ENCODE measurements around the gene SIRT7.

Gene SIRT7

GRCh38 chr17:81917565-81918332 lies at the start of gene SIRT7:
Gene SIRT7, minus strand, starts transcription at chr17:81918176. Its CDS starts 45 bp downstream, at chr17:81918131.
- DNase-seq, result peak; percentile 73

GRCh38 chr17:81967244-81967532 lies 49.2 kb upstream of the SIRT7 start:
- no peak for DNase-seq

- DNase-seq, result no peak
Observed at GRCh38 chr17:81966343-81967243, 48.6 kb upstream of the SIRT7 start.

- no peak for DNase-seq
Observed at GRCh38 chr17:81964081-81964849, 46.3 kb upstream of the SIRT7 start.

- no peak for DNase-seq
Observed at GRCh38 chr17:81962499-81963441, 44.8 kb upstream of the SIRT7 start.

GRCh38 chr17:81961521-81962498 lies 43.8 kb upstream of the SIRT7 start:
- DNase-seq, result no peak

GRCh38 chr17:81961087-81961511 lies 43.1 kb upstream of the SIRT7 start, which contains the start of gene NOTUM:
Gene NOTUM, minus strand, starts transcription at chr17:81961187. Its CDS starts 278 bp downstream, at chr17:81960909.
- no peak for DNase-seq

- peak; percentile 5 for DNase-seq
Observed at GRCh38 chr17:81960130-81960958, 42.4 kb upstream of the SIRT7 start.

GRCh38 chr17:81959362-81960129 lies 41.6 kb upstream of the SIRT7 start:
- DNase-seq, result peak; percentile 70

- no peak for DNase-seq
Observed at GRCh38 chr17:81958633-81959342, 40.8 kb upstream of the SIRT7 start.

- no peak for DNase-seq
Observed at GRCh38 chr17:81957691-81958432, 39.9 kb upstream of the SIRT7 start.

- no peak for DNase-seq
Observed at GRCh38 chr17:81956607-81957589, 38.9 kb upstream of the SIRT7 start.

- DNase-seq, result no peak
Observed at GRCh38 chr17:81955756-81956544, 38.0 kb upstream of the SIRT7 start.

GRCh38 chr17:81955058-81955681 lies 37.2 kb upstream of the SIRT7 start:
- no peak for DNase-seq

All from stimulated activated naive CD4-positive, alpha-beta T cell treated with Interleukin-2 at 50 U/mL for 16 hours (primary cell).